Measurements from ENCODE around the gene PARD3. TPM values are rescaled to one million over a fixed set of nuclear protein-coding genes. Genes with fewer than 3 reads are reported as not detected.

PARD3 gene
- total and polyA plus RNA-seq, 10 of the 15 experiments (the other 5 are each of a cell fraction or from before 2014, with no cell fraction given), result 2.6 to 43.1 (median 13.9) TPM

- ATAC-seq (peak; percentile 29), DNase-seq (ENCODE audit: low read depth, low spot score) (no peak), FAIRE-seq (no peak)
- Histone ChIP-seq H3K27ac (ENCODE audit: control insufficient read depth, insufficient read depth) (no peak overlapping the region), H2AFZ (ENCODE audit: control insufficient read depth, low read depth, low read length) (no peak overlapping the region), H3K4me2 (ENCODE audit: control insufficient read depth, insufficient read depth) (no peak overlapping the region), H3K9ac (ENCODE audit: control insufficient read depth, insufficient read depth, low read length) (no peak overlapping the region), H3K4me1 (ENCODE audit: control insufficient read depth, insufficient read depth, low read length) (no peaks in the 10 kb centered on the region), H3K27me3 (replicated peaks in 1 of 2; ENCODE audit: control insufficient read depth in 2 of 2, insufficient read depth in 2 of 2, low read length in 1 of 2) (no peaks in the 10 kb centered on the region), H3K9me3 (replicated peaks; ENCODE audit: control insufficient read depth, insufficient read depth, low read length) (no peaks in the 10 kb centered on the region), H4K20me1 (ENCODE audit: control insufficient read depth, insufficient read depth) (no peaks in the 10 kb centered on the region), H3K36me3 (ENCODE audit: control insufficient read depth in 2 of 2, insufficient read depth in 2 of 2, low read length in 1 of 2) (no peaks in the 10 kb centered on the region), H3K79me2 (ENCODE audit: control insufficient read depth, insufficient read depth, low read length) (no peaks in the 10 kb centered on the region), H3K4me3 (no peak overlapping the region)
- POLR2A ChIA-PET, result interaction anchor here (0.9 to 1.0 kb wide), 3 partner anchors 15 to 345 kb away, joined by 3 read pairs; no protein-coding TSS in a partner anchor
- in situ Hi-C loops (cut with MboI), result no loop called here
- TF ChIP-seq, protein P1, sequence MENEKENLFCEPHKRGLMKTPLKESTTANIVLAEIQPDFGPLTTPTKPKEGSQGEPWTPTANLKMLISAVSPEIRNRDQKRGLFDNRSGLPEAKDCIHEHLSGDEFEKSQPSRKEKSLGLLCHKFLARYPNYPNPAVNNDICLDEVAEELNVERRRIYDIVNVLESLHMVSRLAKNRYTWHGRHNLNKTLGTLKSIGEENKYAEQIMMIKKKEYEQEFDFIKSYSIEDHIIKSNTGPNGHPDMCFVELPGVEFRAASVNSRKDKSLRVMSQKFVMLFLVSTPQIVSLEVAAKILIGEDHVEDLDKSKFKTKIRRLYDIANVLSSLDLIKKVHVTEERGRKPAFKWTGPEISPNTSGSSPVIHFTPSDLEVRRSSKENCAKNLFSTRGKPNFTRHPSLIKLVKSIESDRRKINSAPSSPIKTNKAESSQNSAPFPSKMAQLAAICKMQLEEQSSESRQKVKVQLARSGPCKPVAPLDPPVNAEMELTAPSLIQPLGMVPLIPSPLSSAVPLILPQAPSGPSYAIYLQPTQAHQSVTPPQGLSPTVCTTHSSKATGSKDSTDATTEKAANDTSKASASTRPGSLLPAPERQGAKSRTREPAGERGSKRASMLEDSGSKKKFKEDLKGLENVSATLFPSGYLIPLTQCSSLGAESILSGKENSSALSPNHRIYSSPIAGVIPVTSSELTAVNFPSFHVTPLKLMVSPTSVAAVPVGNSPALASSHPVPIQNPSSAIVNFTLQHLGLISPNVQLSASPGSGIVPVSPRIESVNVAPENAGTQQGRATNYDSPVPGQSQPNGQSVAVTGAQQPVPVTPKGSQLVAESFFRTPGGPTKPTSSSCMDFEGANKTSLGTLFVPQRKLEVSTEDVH (IDR thresholded peaks at IDR 0.05; ENCODE audit: low read depth, partially characterized antibody), result no peak
- TF ChIP-seq ZNF384 (IDR thresholded peaks at IDR 0.05; ENCODE audit: borderline replicate concordance, low read depth, low read length) (0 out of 2 replicates have a peak, but pooled peaks have one; percentile 9), HDAC6 (IDR thresholded peaks at IDR 0.05; ENCODE audit: unreplicated experiment) (no peak)
- RAD21 ChIA-PET (ENCODE audit: unreplicated experiment), result interaction anchor here (0.7 to 2.5 kb wide), 6 partner anchors 8 to 297 kb away, joined by 3 to 7 read pairs (median 3); no protein-coding TSS in a partner anchor
- CTCF ChIA-PET, result interaction anchor here (0.6 to 1.1 kb wide), 3 partner anchors 10 to 21 kb away, joined by 3 to 4 read pairs (median 3); no protein-coding TSS in a partner anchor
- WGBS (ENCODE audit: insufficient coverage, insufficient replicate concordance, low lambda C conversion rate, missing lambda C conversion rate), result 0% methylated on average over 1 of the region's 1 CpG
- intact Hi-C loops (cut with micrococcal nuclease; ENCODE audit: unreplicated experiment), result no loop called here
- SMC1A ChIA-PET (ENCODE audit: uncharacterized antibody, unreplicated experiment), result interaction anchor here (0.6 to 2.0 kb wide), 19 partner anchors 8 to 321 kb away, joined by 3 to 10 read pairs (median 3); no protein-coding TSS in a partner anchor
- no TSS peak for BruUV-seq (replicated peaks)
Observed at GRCh38 chr10:34340934-34341333, 474.2 kb downstream of the PARD3 start.

Data from GM12878 (cell line).